Fibroblast of skin of scalp (primary cell): Measurements from ENCODE around the gene CCDC137.

Experiments
- DNase-seq: peaks from one replicate; pipeline ENCODE4 v3.0.0-alpha.2; 2013

Gene CCDC137

DNA sequence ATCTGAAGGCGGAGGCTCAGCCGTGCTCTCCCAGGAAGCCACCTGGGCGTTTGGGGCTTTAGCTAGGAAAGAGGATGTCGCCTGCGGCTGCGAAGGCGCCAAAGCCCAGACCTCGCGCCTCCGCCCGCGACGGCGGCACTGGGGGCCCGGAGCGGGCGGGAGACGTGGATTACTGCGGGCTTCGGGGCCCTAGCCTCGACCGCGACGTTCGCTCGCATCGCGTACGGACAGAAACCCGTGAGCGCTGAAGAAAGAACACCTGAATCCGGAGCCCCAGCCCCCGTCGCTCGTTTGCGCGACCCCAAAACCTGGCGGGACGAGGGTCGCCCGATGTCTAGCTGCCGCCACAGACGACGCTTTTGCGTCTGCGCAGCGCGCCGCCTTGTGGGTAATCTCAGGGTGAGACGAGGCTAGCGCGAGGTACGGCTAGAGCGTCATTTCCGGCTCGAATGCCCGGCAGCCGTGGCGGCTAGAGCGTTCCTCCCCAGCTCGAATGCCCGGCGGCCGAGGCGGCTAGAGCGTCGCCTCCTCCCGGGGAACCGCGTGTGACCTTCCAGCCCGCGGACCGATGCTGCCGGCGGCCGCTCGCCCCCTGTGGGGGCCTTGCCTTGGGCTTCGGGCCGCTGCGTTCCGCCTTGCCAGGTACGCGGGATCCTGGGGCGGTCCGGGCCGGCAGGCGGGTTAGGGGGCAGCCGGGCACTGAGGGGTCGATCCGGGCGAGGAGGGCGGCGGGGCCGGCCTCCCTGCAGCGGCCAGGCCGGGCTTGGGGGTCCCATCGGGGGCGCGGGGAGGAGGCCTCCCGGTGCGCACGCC is 36.6 kb downstream of the CCDC137 start, which contains the start of gene MRPL12:
MRPL12 (plus strand) TSS at position 434 of the 813 bp plus-strand sequence; CDS start at position 569, 135 bp downstream.
- peak; percentile 91 for DNase-seq

DNA sequence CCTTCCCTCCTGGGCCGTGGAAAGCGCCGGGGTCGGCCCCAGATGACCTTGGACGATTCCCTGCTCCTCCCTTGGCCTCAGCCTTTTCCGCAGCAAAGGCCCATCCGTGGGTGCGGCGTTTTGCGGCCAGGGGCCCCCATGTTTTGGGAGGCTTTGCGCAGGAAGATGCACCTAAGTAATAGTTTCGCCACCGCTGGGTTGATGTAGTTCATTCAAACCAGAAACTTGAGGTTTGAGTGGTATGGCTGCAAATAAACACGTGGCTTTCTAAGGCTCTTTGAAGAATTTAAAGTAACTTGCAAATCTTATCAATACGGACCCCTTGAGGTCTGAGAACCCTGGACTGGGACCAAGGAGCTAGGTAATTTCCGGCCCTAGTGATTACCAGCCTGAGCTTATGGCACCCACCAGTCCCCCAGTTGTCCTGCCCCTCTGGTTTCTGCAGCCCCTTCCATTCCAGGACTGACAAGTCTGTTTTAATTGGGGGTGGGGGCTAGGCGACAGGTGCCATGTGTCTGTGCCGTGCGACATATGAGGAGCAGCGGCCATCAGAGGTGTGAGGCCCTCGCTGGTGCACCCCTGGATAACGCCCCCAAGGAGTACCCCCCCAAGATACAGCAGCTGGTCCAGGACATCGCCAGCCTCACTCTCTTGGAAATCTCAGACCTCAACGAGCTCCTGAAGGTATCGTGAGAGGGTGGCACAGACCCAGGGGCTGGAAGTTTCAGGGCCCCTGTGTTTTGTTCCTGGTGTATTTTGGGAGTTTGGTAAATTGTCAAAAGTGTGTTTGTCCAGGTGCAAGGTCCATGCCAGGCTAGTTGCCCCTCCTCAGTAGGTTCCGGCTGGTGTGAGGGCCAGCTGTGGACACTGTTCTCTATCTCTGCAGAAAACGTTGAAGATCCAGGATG is 37.5 kb downstream of the CCDC137 start:
- no peak for DNase-seq

DNA sequence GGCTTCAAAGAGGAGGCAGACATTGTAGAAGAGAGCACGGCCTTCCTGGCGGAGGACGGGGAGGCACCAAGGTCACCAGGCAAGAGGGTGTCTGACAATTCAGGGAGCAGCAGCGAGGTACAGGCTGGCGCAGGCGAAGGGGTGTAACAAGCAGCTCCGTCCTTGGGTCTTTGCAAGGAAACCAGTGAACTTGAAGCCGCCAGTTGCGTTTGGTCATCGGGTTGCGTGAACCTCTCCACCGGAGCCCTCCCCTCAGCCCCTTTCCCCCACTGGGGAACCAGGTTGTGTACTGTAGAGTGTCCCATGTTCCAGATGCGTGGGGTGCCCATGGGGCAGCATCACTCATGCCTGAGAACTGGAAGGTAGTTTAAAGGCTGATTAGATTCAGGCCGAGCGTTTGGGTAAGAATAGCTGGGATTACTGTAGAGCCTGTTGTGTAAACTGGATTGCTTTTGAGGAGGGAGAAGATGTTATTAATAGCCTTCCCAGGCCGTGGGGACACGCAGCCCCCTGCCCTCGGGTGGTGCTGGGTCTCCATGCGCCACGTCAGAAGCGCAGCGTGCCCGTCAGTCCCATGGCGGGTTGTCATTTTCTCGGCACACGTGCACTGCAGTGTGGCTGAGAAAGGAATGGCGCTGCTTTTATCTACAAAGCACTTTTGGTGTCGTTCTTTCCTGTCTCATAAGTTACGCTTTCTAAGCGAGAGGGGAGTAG is 39.1 kb downstream of the CCDC137 start:
- no peak for DNase-seq

- no peak for DNase-seq
These were observed 39.7 kb downstream of the CCDC137 start for GRCh38 chr17:81706232-81706611.

DNA sequence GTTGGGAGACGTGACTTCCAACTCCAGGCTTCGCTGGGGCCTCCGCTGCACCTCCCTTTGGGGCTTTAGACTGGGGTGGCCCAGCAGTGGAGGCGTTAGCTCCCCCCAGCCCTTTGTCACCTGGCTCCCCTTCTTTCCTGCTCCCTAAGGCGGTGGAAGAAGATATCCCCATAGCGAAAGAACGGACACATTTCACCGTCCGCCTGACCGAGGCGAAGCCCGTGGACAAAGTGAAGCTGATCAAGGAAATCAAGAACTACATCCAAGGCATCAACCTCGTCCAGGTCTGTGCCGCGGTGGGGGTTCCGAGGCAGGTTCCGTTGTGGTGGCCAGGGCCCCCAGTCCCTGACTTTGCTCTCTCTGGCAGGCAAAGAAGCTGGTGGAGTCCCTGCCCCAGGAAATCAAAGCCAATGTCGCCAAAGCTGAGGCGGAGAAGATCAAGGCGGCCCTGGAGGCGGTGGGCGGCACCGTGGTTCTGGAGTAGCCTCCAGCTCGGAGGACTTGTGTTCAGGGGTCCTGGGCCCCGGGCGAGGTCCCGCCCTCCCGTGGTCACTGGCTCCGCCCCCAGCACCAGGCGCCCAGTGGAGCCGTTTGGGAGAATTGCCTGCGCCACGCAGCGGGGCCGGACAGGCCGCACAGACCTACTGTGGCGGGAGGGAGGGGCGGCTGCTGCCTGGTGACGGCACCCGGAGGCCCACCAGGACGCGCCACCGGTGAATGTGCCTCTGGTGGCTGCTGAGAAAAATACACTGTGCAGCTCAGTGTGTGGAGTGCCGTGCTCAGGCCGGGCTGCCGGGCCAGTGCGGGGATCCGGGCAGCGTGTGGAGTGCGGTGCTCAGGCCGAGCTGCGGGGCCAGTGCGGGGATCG is 40.5 kb downstream of the CCDC137 start:
- DNase-seq, result no peak

DNA sequence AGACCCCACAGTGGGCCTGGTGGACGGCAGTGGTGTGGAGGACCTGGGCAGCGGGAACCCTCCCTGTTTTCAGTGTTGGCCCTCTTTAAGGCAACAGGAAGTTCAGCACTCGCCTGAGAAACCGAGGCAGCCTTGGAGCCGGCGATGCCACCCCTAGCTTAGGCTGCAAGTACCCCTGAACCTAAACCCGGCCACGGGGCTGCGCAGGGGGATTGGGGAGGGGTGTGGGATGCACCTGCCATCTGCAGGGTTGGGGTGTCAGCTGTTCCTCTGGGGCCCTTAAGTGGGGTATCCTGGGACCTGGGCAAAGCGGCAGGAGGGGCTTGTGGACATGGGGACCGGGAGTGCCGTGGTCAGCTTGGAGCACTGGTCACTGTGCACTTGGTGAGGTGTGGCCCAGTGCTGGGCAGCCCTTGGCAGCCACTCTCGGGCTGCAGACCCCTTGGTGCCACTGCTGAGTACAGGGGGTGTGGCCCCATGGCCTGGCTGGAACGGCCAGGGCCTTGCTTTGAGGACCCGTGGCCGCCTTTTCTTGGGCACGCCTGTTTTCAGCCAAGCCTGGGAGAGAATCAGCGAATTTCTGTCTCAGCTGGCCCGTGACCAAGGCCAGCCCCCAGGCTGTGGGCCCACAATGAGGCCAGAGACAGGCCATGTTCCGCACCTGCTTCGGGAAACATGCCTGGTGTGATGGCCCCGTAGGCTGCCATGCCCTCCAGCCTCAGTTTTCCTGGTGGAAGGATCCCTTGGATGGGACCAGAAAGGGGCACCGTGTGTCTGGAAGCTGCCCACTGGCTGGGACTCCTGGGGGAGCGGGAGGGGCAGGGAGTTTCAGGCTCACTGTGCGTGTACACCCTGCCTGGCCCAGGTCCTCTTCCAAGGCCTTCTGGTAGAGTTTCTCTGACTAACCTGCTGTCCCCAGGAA is 41.4 kb downstream of the CCDC137 start:
- no peak for DNase-seq

DNA sequence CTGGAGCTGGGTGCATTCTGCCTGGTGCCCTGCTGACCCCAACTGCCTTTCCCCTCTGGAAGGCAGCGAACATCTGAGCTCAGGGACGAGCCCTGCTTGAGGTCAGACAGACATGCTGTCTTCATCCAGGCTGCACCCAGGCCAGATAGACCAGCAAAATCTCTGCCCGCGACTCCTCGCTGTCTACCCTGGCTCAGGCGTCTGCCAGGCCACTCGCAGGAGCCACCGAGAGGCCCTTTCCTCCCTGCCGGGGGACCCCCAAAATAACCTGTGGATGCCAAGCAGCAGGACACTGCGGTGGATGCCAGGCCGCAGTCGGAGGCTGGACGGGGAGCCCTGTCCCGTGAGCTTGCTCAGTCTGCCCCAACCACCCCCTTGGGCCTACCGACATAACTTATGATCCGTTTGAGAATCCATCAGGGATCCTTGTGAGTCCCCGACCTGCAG is 42.2 kb downstream of the CCDC137 start:
- DNase-seq, result no peak

DNA sequence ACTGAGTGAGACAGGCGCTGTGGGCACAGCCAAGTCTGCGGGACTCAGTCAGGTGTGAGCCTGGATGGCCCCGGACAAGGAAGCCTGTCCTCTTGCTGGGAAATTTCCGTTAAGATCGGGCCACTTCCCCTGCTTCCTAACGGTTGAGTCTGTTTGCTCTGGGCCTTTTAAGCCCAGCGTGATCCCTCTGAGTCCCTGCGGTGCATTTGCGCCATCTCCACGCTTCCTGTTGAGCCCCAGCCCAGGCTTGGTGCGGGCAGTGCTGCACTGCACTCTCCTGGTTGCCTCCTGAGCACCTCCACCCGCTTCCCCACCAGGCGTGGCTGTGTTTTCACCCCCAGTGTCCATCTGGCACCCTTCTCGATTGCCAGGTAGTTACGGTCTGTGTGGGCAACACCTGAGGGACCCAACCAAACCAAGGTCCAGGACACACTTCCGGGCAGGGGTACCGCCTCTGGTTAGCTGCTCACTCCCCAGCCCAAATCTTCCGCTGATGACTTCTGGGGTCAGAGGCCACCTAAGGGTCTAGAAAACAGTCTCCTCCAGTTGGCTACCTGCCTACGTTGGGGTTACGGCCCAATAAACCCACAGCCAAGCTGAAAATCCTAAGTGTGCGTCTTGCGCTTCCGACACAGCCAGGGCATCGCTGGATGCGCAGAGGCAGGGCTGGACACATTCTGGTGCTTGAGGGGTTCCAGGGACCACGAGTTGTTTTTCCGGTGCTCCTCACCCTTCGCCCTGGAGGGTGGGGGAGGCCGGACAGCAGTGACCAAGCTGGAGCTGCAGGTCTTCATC is 44.2 kb downstream of the CCDC137 start:
- DNase-seq, result no peak

DNA sequence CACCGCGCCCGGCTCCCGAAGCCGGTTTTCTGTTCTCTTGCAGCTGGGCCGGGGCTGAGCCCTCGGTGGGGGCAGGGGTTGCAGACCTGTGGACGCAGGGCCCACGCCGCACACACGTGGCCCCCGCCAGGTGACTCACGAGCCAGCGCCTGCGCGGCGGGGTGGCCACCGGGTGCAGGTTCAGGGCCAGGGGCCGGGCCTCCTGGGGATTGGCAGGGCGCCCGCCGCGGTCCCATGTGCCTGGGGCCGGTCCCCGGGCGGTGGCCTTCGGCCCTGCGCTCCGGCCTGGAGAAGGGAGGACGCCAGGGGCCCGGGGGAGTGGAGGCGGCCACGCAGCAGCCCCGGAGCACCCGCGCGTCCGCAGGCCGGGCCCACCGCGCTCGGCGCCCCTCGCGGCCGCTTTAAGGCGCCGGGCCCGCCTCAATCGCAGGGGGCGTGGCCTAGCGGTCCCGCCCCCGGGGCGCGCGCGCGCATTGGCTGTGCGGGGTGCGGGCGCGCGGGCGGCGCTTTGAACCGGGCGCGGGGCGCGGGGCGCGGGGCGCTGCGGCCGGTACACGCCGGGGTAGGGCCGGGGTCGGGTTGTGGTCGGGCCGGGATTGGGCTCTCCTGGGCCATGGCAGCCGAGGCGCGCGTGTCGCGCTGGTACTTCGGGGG is 45.4 kb downstream of the CCDC137 start, which contains the start of gene SLC25A10:
SLC25A10 (plus strand) TSS at position 471 of the 654 bp plus-strand sequence; CDS start at position 614, 143 bp downstream.
- DNase-seq, result peak; percentile 76

GRCh38 chr17:81712468-81713003 is 46.0 kb downstream of the CCDC137 start:
- DNase-seq, result no peak

GRCh38 chr17:81713004-81713555 is 46.5 kb downstream of the CCDC137 start:
- no peak for DNase-seq

DNA sequence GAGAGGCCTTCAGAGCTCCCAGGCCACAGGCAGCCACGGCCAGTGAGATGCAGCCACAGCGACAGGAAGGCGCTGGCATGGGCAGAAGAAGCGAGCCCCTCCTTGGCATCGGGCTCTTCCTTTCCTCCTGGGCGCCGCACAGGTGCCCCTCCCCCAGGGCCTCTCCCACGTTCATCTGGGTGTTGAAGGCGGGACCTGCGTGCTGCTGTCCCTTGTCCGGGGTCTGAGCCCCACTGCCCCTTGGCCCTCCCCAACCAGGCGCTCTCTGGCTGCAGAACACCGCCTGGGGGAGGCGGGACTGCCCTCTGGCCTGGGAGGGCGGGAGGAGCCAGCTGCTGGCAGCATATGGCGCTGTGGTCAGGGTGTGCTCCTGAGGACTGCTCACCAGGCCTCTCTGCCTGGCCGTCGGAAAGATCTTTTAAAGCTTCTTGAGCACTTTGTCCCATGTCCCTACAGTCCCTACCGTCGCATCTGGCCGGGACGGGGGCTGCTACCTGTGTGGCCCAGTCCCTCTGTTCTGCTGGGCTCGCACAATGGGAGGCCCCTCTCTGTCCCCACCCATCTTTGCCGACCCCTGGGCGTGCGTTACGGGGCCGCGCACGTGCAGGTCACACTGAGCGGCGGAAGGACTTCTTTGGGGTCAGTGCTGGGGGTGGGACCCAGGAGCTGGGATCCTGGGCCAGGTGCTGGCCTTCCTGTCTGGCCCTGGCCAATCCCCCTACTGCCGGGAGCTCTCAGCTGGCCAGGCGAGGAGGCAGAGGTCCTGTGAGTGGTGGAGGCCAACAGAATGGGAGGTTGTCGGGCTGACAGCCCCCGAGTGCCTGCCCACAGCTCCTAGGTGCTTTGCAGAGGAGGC is 47.2 kb downstream of the CCDC137 start:
- no peak for DNase-seq

- DNase-seq, result no peak
These were observed 48.0 kb downstream of the CCDC137 start for GRCh38 chr17:81714412-81715106.

GRCh38 chr17:81715107-81715871 is 48.8 kb downstream of the CCDC137 start:
- DNase-seq, result no peak

DNA sequence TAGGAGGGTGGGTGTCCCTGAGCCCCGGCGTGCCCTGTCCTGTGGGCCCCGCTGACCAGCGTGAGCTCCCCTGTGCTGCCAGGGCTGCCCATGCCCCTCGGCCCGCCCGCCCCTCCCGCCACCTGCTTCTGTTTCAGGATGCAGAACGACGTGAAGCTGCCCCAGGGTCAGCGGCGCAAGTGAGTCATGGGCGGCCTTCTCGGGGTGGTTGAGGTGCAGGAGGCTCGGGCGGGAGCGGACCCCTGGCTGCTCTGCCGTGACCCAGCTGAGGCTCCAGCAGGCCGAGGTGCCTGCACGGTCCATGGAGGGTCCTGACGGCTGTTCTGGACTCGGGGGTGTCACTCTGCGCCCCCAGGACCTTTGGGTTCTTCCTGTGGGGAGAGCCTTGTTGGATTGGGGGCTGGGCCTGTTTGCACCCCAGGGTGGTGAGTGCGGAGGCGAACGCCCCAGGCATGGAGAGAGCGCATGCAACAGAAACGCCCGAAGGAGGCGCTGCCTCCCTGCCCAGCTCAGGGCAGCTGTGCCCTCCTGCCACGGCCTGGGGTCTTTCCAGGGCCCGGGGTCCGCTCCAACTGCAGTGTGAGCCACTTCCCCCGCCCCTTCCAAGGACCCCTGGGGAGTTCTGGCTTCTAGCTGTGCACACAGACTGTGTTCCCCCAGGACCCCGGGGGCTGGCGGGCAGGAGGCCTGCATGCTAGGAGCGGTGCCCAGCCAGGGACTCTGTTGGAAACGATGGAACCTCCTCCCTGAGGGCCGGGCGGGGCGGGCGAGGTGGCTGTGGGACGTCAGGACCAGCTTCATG is 49.5 kb downstream of the CCDC137 start:
- DNase-seq, result no peak
